ENCODE data around the gene RGS7BP.

The RGS7BP gene

DNA sequence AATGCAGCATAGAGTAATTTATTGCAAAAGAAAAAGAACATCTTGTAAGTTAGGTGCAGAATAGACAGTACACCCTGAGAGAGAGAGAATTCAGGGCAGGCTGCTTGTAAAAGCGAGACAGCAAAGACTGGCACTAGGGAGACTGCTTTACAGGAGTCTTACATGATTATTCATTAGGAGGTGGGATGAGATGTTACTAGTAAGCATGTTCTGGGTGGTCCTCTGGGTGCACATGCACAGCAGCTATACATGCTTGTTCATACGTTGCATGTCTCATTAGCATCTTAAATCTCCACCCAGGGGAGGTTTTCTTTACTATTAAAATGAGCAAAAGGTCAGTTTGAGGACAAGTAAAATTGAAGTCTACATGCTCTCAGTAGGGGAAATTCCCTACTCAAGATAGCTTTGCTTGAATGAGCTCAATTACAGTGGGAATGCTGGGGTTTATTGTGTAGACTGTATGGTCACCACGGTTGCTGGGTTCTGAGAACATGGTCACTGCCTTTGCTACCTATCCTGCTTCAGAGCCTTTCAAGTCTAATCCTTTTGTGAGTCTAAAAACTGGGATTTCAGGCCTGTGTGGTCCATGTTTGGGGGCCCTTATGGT, 60.6 kb downstream of the RGS7BP start:
- no peak for DNase-seq

- peak in 2 of 3 experiments; percentile 42 to 80 for DNase-seq
These were observed 64.0 kb downstream of the RGS7BP start for GRCh38 chr5:64569858-64570257.

DNA sequence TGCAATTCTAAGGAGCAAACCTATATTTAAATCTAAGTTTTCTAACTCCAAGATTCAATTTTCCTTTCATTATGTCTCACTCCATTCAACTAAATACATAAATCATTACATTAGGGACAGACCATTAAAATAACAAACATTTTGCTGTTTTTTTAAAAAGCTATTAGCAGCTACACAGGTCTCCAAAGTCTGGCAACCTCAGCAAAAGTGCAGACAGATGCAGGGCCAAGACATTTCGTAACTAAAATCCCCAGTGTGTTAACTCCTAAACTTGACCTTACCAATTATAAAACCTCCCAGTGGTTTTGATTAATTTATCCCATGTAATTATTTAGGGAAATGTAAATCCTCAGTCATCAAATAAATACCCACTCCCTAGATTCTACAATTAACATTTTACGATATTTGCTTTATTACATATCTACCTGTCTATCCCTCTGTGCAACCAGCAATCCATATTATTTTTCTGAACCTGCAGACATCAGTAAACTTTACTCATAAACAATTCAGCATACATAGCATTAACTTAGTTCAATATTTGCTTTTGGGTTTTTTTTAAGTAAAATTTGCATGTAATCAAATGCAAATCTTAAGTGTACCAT, 64.7 kb downstream of the RGS7BP start:
- DNase-seq = peak in 1 of 3 experiments; percentile 80

DNA sequence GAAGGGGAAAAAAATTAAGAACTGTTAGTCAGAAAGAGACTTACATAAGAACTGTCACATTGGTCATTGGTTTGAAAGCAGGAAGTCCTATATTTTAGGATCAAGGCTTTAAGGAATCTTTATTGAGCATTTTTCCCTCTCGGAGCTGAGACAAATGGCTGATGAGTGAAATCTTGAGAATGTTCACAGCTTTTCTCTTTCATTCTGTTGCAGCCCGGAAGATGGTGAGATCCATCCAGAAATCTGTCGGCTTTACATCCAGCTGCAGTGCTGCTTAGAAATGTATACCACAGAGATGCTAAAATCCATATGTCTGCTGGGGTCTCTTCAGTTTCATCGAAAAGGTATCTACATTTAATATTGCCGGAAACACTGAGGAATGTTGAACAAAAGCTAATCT, 69.7 kb downstream of the RGS7BP start:
- DNase-seq = no peak

DNA sequence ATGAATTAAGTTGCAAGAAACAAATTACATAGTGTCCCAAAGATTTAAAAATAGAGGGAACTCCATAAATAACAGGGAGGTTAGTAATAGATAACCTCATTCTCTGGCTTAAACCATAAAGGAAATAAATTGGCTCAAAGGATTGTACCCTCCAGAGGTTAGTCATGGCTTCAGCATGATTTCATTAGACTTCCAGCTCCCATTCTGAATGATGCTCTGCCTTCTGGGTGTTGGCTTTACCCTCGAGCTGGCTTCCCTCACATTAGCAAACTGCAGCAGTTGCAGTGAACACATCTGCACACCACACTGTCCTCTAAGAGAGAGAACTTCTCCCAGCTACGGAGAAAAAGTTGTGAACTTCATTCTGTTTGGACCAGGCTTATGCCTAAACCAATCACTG, 70.4 kb downstream of the RGS7BP start:
- DNase-seq = no peak

DNA sequence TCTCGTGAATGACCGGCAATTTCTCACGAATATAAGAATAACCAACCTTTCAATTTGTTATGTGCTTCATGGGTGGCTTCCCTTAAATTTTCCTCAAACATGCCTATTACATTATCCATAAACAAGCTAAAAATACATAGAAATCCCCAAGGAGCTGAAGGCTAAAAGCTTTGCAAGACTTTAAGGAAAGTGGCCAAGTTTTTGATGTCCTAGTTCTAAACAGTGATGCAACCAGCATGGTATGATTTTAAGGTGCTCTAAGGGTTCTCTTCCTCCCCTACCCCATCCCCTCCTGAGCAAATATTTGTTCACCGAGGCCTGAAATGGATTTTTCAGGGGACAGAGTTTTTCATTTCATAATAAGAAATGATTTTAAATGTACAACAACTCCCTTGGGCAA, 79.8 kb downstream of the RGS7BP start:
- no peak for DNase-seq

GRCh38 chr5:64587370-64587769, 81.6 kb downstream of the RGS7BP start:
- peak in 2 of 3 experiments; percentile 17 to 18 for DNase-seq

GRCh38 chr5:64592730-64593341, 87.0 kb downstream of the RGS7BP start:
- no peak for DNase-seq

DNA sequence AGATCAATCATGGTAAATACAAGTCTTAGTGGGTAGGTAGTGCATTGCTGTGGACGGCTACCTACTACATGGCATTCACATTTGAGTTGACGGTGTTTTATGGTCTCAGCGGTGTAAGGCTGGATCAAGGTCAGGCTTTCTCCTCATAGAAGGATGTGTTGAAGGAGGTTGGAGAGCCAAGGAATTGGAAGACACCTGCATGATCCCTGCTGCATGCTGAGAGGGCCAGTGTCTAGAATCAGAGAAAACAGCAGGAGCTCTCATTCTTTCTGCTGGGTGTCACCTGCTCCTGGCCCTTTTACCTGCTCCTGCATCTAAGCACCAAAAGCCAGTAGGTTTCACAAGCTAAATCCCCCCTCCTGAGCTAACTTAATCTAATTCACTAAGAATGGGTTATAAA, 88.2 kb downstream of the RGS7BP start:
- no peak for DNase-seq

GRCh38 chr5:64594601-64595000, 88.8 kb downstream of the RGS7BP start:
- no peak for DNase-seq

DNA sequence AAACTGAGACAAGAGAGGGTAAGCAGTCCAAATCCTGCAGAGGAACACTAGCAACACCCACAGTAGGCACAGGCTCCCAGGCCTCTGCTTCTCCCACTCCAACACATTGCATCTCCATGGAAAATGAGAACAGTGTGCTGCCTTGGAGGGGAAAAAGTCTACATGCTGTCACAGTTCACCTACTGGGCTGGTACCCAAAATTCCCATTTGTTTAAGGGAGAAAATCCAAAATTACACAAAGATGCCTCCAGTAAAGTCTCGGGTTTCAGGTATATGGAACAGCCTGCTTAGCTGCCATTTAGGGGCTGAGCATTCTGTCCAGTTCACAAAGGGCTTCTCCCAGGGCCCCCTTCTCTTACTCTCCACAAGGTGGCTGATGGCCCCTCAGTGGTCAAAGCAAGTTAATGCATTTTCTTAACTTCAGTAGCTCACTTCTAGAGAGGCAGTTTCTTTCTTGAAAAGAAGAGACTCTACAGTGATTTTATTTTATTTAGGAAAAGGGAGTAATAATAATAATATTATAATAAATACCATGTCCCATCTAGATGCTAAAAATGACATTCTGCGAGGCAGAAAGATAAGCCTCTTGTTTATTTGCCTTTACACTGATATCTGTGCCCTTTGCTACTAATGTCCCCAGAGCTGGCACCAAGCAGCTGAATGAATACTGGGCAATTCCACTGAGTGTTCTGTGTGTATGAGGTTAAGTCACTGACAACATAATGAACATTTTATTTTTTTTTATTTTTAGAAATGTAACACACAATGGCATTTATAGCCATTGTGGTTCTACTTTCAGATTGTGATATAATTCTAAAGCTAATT, 89.4 kb downstream of the RGS7BP start:
- peak in 2 of 3 experiments; percentile 4 to 38 for DNase-seq

DNA sequence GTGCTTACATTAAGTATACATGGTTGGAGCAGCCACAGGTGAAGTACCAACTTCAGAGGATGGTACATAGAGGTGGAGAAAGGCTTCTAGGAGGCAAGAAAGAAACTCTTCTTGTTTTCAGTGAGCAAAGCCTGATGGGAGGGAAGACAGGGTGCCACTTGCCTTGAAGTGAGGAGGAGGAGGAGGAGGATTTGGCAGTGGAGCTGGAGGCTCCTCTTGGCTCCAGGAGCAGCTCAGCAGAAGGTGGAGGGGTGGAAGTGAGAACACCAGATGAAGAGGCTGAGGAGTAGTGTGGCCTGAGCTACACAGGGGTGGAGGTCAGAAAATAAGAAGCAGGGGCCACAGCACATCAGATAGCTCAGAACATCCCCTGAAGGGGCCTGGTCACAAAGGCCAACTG, 93.4 kb downstream of the RGS7BP start:
- DNase-seq = no peak

GRCh38 chr5:64603676-64604075, 97.9 kb downstream of the RGS7BP start:
- DNase-seq = no peak

DNA sequence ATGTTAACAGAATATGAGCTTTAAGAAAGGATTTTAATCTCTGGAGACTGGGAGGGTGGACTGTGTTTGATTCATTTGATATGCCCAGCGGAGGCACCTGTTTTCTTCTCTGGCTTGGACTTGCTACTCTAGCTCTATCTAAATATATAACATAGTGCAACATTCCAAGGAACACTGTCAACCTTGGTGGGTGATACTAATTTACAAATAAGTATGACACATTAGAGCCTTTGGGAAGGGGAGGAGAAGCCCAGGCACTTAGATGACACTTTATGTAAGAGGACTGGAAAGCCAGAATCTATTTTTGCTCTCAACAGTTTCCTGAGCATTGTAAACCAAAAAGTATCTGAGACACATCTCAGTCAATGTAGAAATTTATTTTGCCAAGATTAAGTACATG, 101.1 kb downstream of the RGS7BP start:
- DNase-seq = no peak

- DNase-seq = peak; percentile 34 to 82 (median 78)
These were observed 106.6 kb downstream of the RGS7BP start for GRCh38 chr5:64612344-64612961.

DNA sequence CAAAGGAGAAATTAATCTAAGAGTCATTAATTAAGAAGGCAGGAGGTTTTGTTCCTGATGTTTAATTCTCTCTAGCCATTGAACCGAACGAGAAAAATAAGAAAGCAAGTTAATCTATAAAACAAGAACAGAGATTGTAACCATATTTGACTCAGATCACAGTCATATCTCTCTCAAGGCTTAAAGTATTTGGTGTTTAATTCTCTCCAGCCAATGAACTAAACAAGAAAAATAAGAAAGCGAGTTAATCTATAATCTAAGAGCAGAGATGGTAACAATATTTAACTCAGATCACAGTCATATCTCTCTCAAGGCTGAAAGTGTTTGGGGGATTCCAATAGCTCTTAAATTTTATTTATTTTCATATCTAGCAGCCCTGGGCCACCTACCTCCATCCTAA, 110.1 kb downstream of the RGS7BP start:
- no peak for DNase-seq

DNA sequence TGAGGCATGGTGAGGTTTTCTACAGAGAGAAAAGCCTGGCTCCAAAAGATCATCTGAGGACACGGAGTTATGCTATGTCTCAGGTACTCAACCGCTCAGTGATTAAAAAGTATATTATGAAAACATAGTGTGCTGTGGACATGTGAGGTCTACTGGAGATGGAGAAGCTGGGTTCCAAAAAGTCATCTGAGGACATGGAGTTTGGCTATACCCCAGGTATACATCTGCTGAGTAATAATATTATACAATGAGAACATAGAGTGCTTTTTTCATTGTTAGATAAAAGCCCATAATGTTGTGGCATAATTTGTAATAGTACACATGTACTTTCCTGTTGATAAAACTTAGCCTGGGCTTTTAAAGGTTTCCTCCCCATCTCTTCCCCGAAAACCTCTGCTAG, 113.8 kb downstream of the RGS7BP start:
- DNase-seq = no peak

DNA sequence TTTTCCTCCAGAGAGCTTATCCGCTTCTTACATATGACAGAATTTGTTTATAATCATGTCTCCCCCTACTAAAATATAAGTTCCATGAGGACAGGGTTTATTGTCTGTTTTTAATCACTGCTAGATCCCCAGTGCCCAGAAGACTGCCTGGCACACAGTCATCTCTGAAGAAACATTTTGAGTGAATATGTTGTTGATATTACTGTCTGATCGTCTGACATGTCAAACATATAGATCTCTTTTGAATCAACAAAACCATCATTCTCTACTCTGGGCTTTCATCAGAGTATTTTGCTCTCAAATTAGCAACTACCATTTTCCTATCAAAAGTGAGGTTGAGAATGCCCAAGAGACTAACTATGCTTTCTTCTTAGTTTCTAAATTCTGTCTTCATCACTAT, 117.2 kb downstream of the RGS7BP start:
- no peak for DNase-seq

DNA sequence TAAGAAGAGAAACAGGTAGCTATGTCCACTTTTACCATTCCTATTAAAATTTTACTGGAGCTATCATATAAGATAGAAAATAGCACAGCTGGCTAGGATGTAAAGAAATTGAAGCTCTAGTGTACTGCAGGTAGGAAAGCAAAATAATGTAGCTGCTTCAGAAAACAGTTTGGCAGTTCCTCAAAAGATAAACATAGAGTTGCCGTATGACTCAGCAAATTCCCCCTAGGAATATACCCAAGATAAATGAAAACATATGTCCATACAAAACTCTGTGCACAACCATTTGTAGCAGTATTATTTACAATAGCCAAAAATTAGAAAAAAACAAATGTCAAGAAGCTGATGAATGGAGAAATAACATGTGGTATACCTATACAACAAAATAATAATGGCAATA, 119.9 kb downstream of the RGS7BP start:
- DNase-seq = no peak

DNA sequence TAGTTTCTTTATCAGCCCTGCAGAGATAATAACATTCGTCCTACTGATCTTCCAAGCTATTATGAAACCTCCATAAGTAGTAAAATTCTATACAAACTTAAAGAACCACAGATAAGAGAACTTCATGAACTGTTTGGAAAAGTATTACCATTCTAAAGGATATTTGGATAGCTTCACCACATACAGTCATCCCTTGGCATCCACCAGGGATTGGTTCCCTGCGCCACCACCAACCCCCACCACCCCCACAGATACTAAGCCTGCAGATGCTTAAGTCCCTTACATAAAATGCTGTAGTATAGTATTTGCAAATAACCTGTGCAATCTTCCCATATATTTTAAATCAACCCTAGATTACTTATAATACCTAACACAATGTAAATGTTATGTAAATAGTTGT, 123.1 kb downstream of the RGS7BP start:
- no peak for DNase-seq

DNA sequence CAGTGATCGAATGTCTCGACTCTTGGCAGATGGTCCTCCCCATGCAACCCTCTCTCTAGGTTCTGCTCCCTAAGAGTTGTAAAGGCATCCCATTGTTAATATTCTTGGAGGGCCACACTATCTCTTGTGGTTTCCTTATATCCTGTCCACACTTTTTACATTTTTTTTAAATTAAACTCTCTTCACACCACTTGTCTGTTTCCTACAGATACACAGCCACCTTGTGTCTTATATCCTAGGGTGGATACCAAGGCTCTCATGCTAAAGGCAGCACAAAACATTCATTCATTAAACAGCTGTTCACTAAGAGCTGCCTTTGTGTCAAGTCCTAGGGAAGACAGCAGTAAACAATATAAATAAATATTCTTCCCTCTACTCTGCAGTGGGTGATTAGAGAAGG, 124.0 kb downstream of the RGS7BP start:
- DNase-seq = no peak

DNA sequence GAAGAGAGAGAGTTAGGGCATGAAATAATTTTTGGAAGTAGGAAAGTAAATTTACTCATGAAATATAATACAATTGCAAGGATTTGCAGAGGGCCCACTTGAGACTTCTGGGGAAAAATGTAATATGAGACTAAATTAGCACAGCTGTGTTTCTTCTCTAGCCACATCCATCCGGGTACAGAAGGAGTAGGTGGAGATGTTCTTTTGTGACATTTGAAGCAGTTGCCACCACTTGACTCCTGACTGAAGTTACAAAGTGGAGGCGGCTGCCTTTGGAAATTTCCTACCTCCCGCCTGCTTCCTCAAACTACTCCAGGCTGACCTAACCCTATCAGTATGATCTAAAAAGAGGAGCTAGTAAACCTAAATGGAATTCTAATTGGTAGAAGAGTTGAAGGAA, 126.4 kb downstream of the RGS7BP start:
- DNase-seq = peak; percentile 1 to 96 (median 54)

- peak; percentile 4 to 59 (median 58) for DNase-seq
These were observed 129.3 kb downstream of the RGS7BP start for GRCh38 chr5:64634997-64635686.

Data from NCI-H1417 (cell line).